Neuronal stem cell (in vitro differentiated cells): ENCODE measurements around the gene ATP13A4.

Experiments
- DNase-seq: peaks from one replicate; pipeline ENCODE4 v3.0.0-alpha.2; 2013; ENCODE audit warnings: low spot score
- H2AFZ ChIP-seq: one replicate; pipeline ENCODE4 v1.6.1; 2013; ENCODE audit warnings: mild to moderate bottlenecking, low read length, inconsistent platforms
- H2AK5ac ChIP-seq: 2 replicates; pipeline ENCODE4 v1.6.1; 2013; ENCODE audit warnings: low read depth, mild to moderate bottlenecking, inconsistent platforms, low read length, moderate library complexity, mixed read lengths
- H2BK120ac ChIP-seq: 2 replicates; pipeline ENCODE4 v1.6.1; 2013; ENCODE audit warnings: low read depth, mild to moderate bottlenecking, inconsistent platforms, low read length, moderate library complexity, mixed read lengths
- H2BK12ac ChIP-seq: one replicate; pipeline ENCODE4 v1.6.1; 2013; ENCODE audit warnings: low read length, inconsistent platforms
- H2BK15ac ChIP-seq: 2 replicates; pipeline ENCODE4 v1.6.1; 2013; ENCODE audit warnings: mild to moderate bottlenecking, low read length, inconsistent platforms, mixed read lengths
- H2BK5ac ChIP-seq: one replicate; pipeline ENCODE4 v1.6.1; 2013; ENCODE audit warnings: inconsistent platforms, mild to moderate bottlenecking, low read length, moderate library complexity
- H3K14ac ChIP-seq: one replicate; pipeline ENCODE4 v1.6.1; 2013; ENCODE audit warnings: low read length, inconsistent platforms
- H3K18ac ChIP-seq: 2 replicates; pipeline ENCODE4 v1.6.1; 2013; ENCODE audit warnings: low read length, inconsistent platforms
- H3K23ac ChIP-seq: 2 replicates; pipeline ENCODE4 v1.6.1; 2013; ENCODE audit warnings: low read depth, mild to moderate bottlenecking, mixed read lengths, low read length, inconsistent platforms; ENCODE audit not compliant: poor library complexity
- H3K27ac ChIP-seq: replicated peaks from 3 replicates; pipeline ENCODE4 v1.5.1; 2013; ENCODE audit warnings: low read length, inconsistent platforms
- H3K27me3 ChIP-seq, 3 experiments: 2 replicates each; pipeline ENCODE4 v1.6.1; 2013; ENCODE audit warnings: low read length in 3 of 3, mild to moderate bottlenecking in 2 of 3, inconsistent platforms in 1 of 3, low read depth in 1 of 3, mixed read lengths in 1 of 3, moderate library complexity in 1 of 3; ENCODE audit not compliant: control insufficient read depth in 3 of 3, insufficient read depth in 3 of 3
- H3K36me3 ChIP-seq, 2 donors: replicated peaks in 1 of 2; 2 replicates each; pipeline ENCODE4 v1.6.1; 2013; ENCODE audit warnings: low read length in 2 of 2; ENCODE audit not compliant: control insufficient read depth in 2 of 2, insufficient read depth in 2 of 2
- H3K4ac ChIP-seq: 2 replicates; pipeline ENCODE4 v1.6.1; 2013; ENCODE audit warnings: inconsistent platforms, mild to moderate bottlenecking, low read length, moderate library complexity
- H3K4me1 ChIP-seq, 2 donors: 1 replicate in 1 of 2; 2 replicates in 1 of 2; pipeline ENCODE4 v1.6.1; 2013; ENCODE audit warnings: low read length in 2 of 2, low read depth in 1 of 2; ENCODE audit not compliant: control insufficient read depth in 2 of 2, insufficient read depth in 1 of 2
- H3K4me2 ChIP-seq: one replicate; pipeline ENCODE4 v1.6.1; 2013; ENCODE audit warnings: mild to moderate bottlenecking, low read length, inconsistent platforms; ENCODE audit not compliant: insufficient read depth, poor library complexity, severe bottlenecking
- H3K4me3 ChIP-seq, 2 donors: 2 replicates each; pipeline ENCODE4 v1.5.1; 2013; ENCODE audit warnings: low read length in 2 of 2, mild to moderate bottlenecking in 2 of 2, inconsistent platforms in 1 of 2, moderate library complexity in 1 of 2
- H3K79me1 ChIP-seq: one replicate; pipeline ENCODE4 v1.6.1; 2013; ENCODE audit warnings: low read depth, mild to moderate bottlenecking, inconsistent platforms, low read length, moderate library complexity
- H3K9ac ChIP-seq: one replicate; pipeline ENCODE4 v1.6.1; 2013; ENCODE audit warnings: mild to moderate bottlenecking, low read depth, low read length, inconsistent platforms; ENCODE audit not compliant: poor library complexity
- H3K9me3 ChIP-seq, 2 donors: replicated peaks in 1 of 2; 2 replicates each; pipeline versions ENCODE3 to v1.6.1; 2013; ENCODE audit warnings: low read length in 2 of 2, mild to moderate bottlenecking in 2 of 2, inconsistent platforms in 1 of 2, low read depth in 1 of 2, mixed read lengths in 1 of 2, moderate library complexity in 1 of 2; ENCODE audit not compliant: control insufficient read depth in 2 of 2, insufficient read depth in 1 of 2
- H4K8ac ChIP-seq: one replicate; pipeline ENCODE4 v1.6.1; 2013; ENCODE audit warnings: low read depth, mild to moderate bottlenecking, inconsistent platforms, low read length, moderate library complexity
- H4K91ac ChIP-seq: one replicate; pipeline ENCODE4 v1.6.1; 2013; ENCODE audit warnings: low read length, low read depth, mild to moderate bottlenecking, inconsistent platforms; ENCODE audit not compliant: poor library complexity
- WGBS, 2 donors: extraction: QIAGEN DNeasy Blood & Tissue Kit; methylation state at CpG; one replicate each; pipeline ENCODE4 v1.1.7; 2013; ENCODE audit warnings: missing lambda C conversion rate in 2 of 2, mixed read lengths in 1 of 2; ENCODE audit not compliant: insufficient read length in 2 of 2, insufficient replicate concordance in 1 of 2; ENCODE audit errors: extremely low coverage in 2 of 2; 5-methylcytosine and 5-hydroxymethylcytosine counted together

The ATP13A4 gene

DNA sequence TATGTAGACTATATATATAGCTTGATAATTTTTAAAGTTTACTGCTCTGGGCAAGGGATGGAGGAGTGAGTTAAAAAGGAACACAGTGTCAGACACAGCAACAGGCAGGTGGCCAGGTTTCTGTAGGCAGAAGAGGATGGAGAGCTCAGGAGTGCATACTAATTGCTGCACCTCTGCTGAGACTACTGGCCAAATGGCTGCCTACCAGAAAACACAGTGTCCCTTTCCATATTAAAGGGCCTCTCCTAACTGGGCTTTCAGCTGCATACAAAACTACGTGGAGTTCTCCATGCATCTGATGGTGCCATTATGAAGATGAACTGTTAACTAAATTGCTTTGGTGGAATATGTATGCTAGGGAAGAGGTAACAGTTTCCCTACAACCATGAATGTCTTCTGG, 1.8 kb downstream of the ATP13A4 start:
- Histone ChIP-seq H3K18ac (no peak overlapping the region), H3K14ac (no peak overlapping the region), H3K27ac (no peak overlapping the region), H2BK5ac (no peak overlapping the region), H3K9me3 (no peaks in the 10 kb centered on the region), H2BK120ac (no peak overlapping the region), H2AFZ (no peak overlapping the region), H3K4ac (no peak overlapping the region), H4K8ac (no peak overlapping the region), H3K4me2 (no peak overlapping the region), H3K23ac (no peak overlapping the region), H3K4me3 (no peak overlapping the region), H3K36me3 (no peaks in the 10 kb centered on the region), H3K27me3 (peaks cover 0 to 3% (median 0%) of the 10 kb centered on the region in 3 experiments), H4K91ac (no peak overlapping the region), H2AK5ac (no peak overlapping the region), H2BK12ac (no peak overlapping the region), H3K9ac (no peak overlapping the region), H2BK15ac (no peak overlapping the region), H3K79me1 (no peaks in the 10 kb centered on the region), H3K4me1 (peaks cover 0 to 6% of the 10 kb centered on the region in 2 donors)
- WGBS, 2 donors, result no CpG with 5 or more reads among the region's 1 CpG
- no peak for DNase-seq

DNA sequence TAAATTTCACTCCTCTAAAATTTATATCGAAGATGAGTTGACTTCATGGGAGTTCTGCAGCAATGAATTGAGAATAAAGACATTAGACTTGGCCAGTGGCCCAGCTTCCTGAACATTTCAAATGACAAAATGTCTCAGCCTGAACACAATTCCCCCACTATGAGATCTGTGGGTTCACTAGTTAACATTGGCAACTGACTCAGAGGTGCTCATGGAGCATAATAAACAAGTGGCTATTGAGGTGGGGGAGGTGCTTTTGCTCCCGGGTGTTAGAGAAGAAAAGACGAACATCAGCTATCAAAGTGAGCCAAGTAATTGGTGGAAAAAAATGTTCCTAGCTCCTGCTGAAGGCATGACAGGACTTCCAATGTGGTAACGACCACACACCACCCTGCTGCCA, 6.3 kb downstream of the ATP13A4 start:
- no peak overlapping the region for H3K18ac ChIP-seq
- H4K91ac ChIP-seq, result no peak overlapping the region
- peaks cover 0 to 3% (median 0%) of the 10 kb centered on the region in 3 experiments for H3K27me3 ChIP-seq
- no peak overlapping the region for H3K4ac ChIP-seq
- WGBS, 2 donors, result no CpG with 5 or more reads among the region's 4 CpGs
- H3K27ac ChIP-seq, result peak overlapping the region; percentile 64
- H2BK5ac ChIP-seq, result no peak overlapping the region
- H2BK12ac ChIP-seq, result no peak overlapping the region
- H3K79me1 ChIP-seq, result no peaks in the 10 kb centered on the region
- no peak overlapping the region for H3K9ac ChIP-seq
- no peak overlapping the region for H3K23ac ChIP-seq
- no peaks in the 10 kb centered on the region for H3K36me3 ChIP-seq
- no peak overlapping the region for H2AK5ac ChIP-seq
- H3K4me3 ChIP-seq, result no peak overlapping the region
- H3K9me3 ChIP-seq, result peaks cover 0 to 4% of the 10 kb centered on the region in 2 donors
- DNase-seq, result no peak
- H3K4me1 ChIP-seq, result peaks cover 0 to 3% of the 10 kb centered on the region in 2 donors
- no peak overlapping the region for H4K8ac ChIP-seq
- no peak overlapping the region for H3K14ac ChIP-seq
- no peak overlapping the region for H3K4me2 ChIP-seq
- H2BK120ac ChIP-seq, result no peak overlapping the region
- no peak overlapping the region for H2AFZ ChIP-seq
- no peak overlapping the region for H2BK15ac ChIP-seq

DNA sequence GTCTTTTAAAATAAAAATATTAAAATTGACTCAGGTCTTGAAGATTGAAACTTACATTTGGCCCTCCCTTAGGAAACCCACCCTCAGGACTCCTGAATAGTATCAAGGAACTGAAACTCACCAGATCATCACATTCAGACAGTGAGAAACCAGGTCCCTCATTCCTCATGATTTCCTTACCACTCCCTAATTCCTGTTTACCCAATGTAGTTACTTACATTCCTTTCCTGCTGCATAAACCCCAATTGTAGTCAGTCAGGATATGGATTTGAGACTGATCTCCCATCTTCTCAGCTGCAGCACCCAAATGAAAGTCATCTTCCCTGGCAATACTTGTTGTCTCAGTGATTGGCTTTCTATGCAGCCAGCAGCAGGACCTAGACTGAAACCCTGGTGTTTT, 8.6 kb downstream of the ATP13A4 start:
- no peak overlapping the region for H4K8ac ChIP-seq
- H2BK12ac ChIP-seq, result no peak overlapping the region
- H3K27ac ChIP-seq, result no peak overlapping the region
- no peak overlapping the region for H4K91ac ChIP-seq
- H3K4me2 ChIP-seq, result no peak overlapping the region
- no peak overlapping the region for H3K23ac ChIP-seq
- H3K18ac ChIP-seq, result no peak overlapping the region
- no peak overlapping the region for H2BK15ac ChIP-seq
- no peak overlapping the region for H3K4ac ChIP-seq
- H2AK5ac ChIP-seq, result no peak overlapping the region
- no peak overlapping the region for H2BK5ac ChIP-seq
- no peaks in the 10 kb centered on the region for H3K36me3 ChIP-seq
- H2AFZ ChIP-seq, result no peak overlapping the region
- H3K4me1 ChIP-seq, result peaks cover 0 to 3% of the 10 kb centered on the region in 2 donors
- DNase-seq, result no peak
- peaks cover 0 to 4% of the 10 kb centered on the region in 2 donors for H3K9me3 ChIP-seq
- H3K79me1 ChIP-seq, result no peaks in the 10 kb centered on the region
- H3K9ac ChIP-seq, result no peak overlapping the region
- no peak overlapping the region for H3K4me3 ChIP-seq
- no peak overlapping the region for H2BK120ac ChIP-seq
- no peaks in the 10 kb centered on the region for H3K27me3 ChIP-seq
- no peak overlapping the region for H3K14ac ChIP-seq

DNA sequence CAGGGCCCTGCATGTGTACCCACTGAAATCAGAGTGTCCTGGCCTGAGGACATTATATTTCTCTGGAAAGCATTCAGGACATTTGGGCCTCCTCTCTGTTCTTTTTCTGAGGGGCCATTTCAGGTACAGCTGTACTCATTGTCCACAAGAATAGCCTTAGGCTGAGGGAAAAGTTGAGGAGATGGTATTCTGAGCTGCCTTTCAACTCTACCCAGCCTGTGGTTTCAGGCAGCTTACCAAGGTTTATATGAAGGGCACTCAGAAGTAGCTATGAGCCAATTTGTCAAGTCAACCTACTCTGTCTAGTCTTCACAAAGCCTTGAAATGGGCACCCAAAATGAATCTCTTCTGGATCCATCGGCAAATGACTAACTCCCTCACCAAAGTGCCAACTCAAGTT, 9.4 kb downstream of the ATP13A4 start:
- H3K14ac ChIP-seq, result no peak overlapping the region
- no peak overlapping the region for H2BK120ac ChIP-seq
- no peaks in the 10 kb centered on the region for H3K36me3 ChIP-seq
- no peaks in the 10 kb centered on the region for H3K27me3 ChIP-seq
- H4K91ac ChIP-seq, result no peak overlapping the region
- H2BK5ac ChIP-seq, result no peak overlapping the region
- H3K23ac ChIP-seq, result no peak overlapping the region
- H3K18ac ChIP-seq, result no peak overlapping the region
- H4K8ac ChIP-seq, result no peak overlapping the region
- H3K9ac ChIP-seq, result no peak overlapping the region
- DNase-seq, result no peak
- H3K4ac ChIP-seq, result no peak overlapping the region
- peaks cover 0 to 4% of the 10 kb centered on the region in 2 donors for H3K9me3 ChIP-seq
- no peak overlapping the region for H2BK12ac ChIP-seq
- no peak overlapping the region for H2AFZ ChIP-seq
- H3K79me1 ChIP-seq, result no peaks in the 10 kb centered on the region
- H2AK5ac ChIP-seq, result no peak overlapping the region
- no peak overlapping the region for H2BK15ac ChIP-seq
- no peak overlapping the region for H3K4me2 ChIP-seq
- no CpG with 5 or more reads among the region's 1 CpG for WGBS, 2 donors
- peaks cover 0 to 3% of the 10 kb centered on the region in 2 donors for H3K4me1 ChIP-seq
- H3K27ac ChIP-seq, result no peak overlapping the region
- H3K4me3 ChIP-seq, result no peak overlapping the region
